HG03460 (cell line): ENCODE measurements around the gene C2CD2L.
"Not testable (repeated sequence)": the region's sequence is repeated elsewhere in the genome, so short reads cannot be mapped to it uniquely, and the experiment has no call there.

Experiments used
- ATAC-seq: cut with Tn5 transposase; IDR thresholded peaks from one replicate; pipeline ENCODE4 v1.9.1; 2021; ENCODE audit not compliant: unreplicated experiment

The C2CD2L gene

GRCh38 chr11:119113716-119114115 is 6.6 kb downstream of the C2CD2L start:
- no peak for ATAC-seq

- ATAC-seq, result no peak
Observed at GRCh38 chr11:119114351-119114750, 7.2 kb downstream of the C2CD2L start.

- ATAC-seq, result no peak
Observed at GRCh38 chr11:119115484-119116234, 8.5 kb downstream of the C2CD2L start.

- ATAC-seq, result no peak
Observed at GRCh38 chr11:119116235-119116594, 9.1 kb downstream of the C2CD2L start.

GRCh38 chr11:119116601-119117000 is 9.5 kb downstream of the C2CD2L start:
- no peak for ATAC-seq

- ATAC-seq, result no peak
Observed at GRCh38 chr11:119117004-119117706, 10.0 kb downstream of the C2CD2L start.

GRCh38 chr11:119118227-119118626 is 11.1 kb downstream of the C2CD2L start:
- no peak for ATAC-seq

GRCh38 chr11:119118946-119119345 is 11.8 kb downstream of the C2CD2L start:
- no peak for ATAC-seq

GRCh38 chr11:119120639-119121007 is 13.5 kb downstream of the C2CD2L start:
- no peak for ATAC-seq

- ATAC-seq, result peak; percentile 94
Observed at GRCh38 chr11:119121008-119121810, 14.1 kb downstream of the C2CD2L start, which contains the start of gene HINFP. Gene HINFP (plus strand): TSS chr11:119121580. CDS start chr11:119126945, 5,365 bp downstream.

GRCh38 chr11:119121811-119122124 is 14.6 kb downstream of the C2CD2L start:
- ATAC-seq, result no peak

- no peak for ATAC-seq
Observed at GRCh38 chr11:119125821-119126220, 18.7 kb downstream of the C2CD2L start.

GRCh38 chr11:119126675-119127268 is 19.6 kb downstream of the C2CD2L start:
- ATAC-seq, result no peak

- ATAC-seq, result no peak
Observed at GRCh38 chr11:119130662-119131061, 23.5 kb downstream of the C2CD2L start.

- no peak for ATAC-seq
Observed at GRCh38 chr11:119134389-119134978, 27.3 kb downstream of the C2CD2L start.

- not testable (repeated sequence) for ATAC-seq
Observed at GRCh38 chr11:119139276-119139675, 32.1 kb downstream of the C2CD2L start.

- no peak for ATAC-seq
Observed at GRCh38 chr11:119144825-119145486, 37.8 kb downstream of the C2CD2L start.

- ATAC-seq, result no peak
Observed at GRCh38 chr11:119145551-119145950, 38.4 kb downstream of the C2CD2L start.

GRCh38 chr11:119147604-119148333 is 40.6 kb downstream of the C2CD2L start:
- no peak for ATAC-seq

- ATAC-seq, result no peak
Observed at GRCh38 chr11:119148720-119149017, 41.5 kb downstream of the C2CD2L start.
